Keratinocyte (primary cell): ENCODE results near the gene ZNRF1. TPM values are rescaled to one million over a fixed set of nuclear protein-coding genes. Genes with fewer than 3 reads are reported as not detected.

Experiments
- DNase-seq: peaks from one replicate; pipeline ENCODE4 v3.0.0-alpha.2; 2011; ENCODE audit warnings: low read depth, missing footprints, low spot score
- FAIRE-seq: peaks from 2 replicates; lab custom pipeline; 2011; peaks lifted over from hg19 to GRCh38; lab: Jason Lieb, UNC
- H2AFZ ChIP-seq: 2 replicates; pipeline ENCODE4 v1.6.0; 2012; ENCODE audit warnings: low read length, control low read depth, inconsistent platforms; ENCODE audit not compliant: control insufficient read depth
- H3K27ac ChIP-seq: 2 replicates; pipeline ENCODE4 v1.5.1; 2011; ENCODE audit warnings: low read length; ENCODE audit not compliant: control insufficient read depth, insufficient read depth
- H3K27me3 ChIP-seq: 3 replicates; pipeline ENCODE4 v1.6.0; 2011; ENCODE audit warnings: low read length; ENCODE audit not compliant: control insufficient read depth, insufficient read depth; ENCODE audit errors: extremely low read depth
- H3K36me3 ChIP-seq, 2 experiments: 2 replicates in 1 of 2; 3 replicates in 1 of 2; pipeline ENCODE4 v1.5.1; 2011; ENCODE audit warnings: low read length in 2 of 2, mild to moderate bottlenecking in 1 of 2; ENCODE audit not compliant: control insufficient read depth in 2 of 2, insufficient read depth in 2 of 2; ENCODE audit errors: extremely low read depth in 1 of 2
- H3K4me1 ChIP-seq: 3 replicates; pipeline ENCODE4 v1.5.1; 2011; ENCODE audit warnings: low read length; ENCODE audit not compliant: control insufficient read depth, insufficient read depth; ENCODE audit errors: extremely low read depth
- H3K4me2 ChIP-seq: 3 replicates; pipeline ENCODE4 v1.6.0; 2011; ENCODE audit warnings: low read depth, low read length; ENCODE audit not compliant: control insufficient read depth, insufficient read depth; ENCODE audit errors: extremely low read depth
- H3K4me3 ChIP-seq, 3 experiments: fragments of 200-600 bp in 1 of 3; sonication (generic) in 1 of 3; 2 replicates in 2 of 3; 3 replicates in 1 of 3; pipeline ENCODE4 v1.5.1; 2011 to 2016; ENCODE audit warnings: low read length in 3 of 3, mild to moderate bottlenecking in 3 of 3, control low read depth in 2 of 3, inconsistent platforms in 1 of 3, low read depth in 1 of 3, mixed read lengths in 1 of 3, mixed run types in 1 of 3, moderate library complexity in 1 of 3; ENCODE audit not compliant: control insufficient read depth in 2 of 3, insufficient read depth in 2 of 3; ENCODE audit errors: extremely low read depth in 1 of 3
- H3K79me2 ChIP-seq: 2 replicates; pipeline ENCODE4 v1.6.0; 2012; ENCODE audit warnings: low read length; ENCODE audit not compliant: control insufficient read depth, insufficient read depth
- H3K9ac ChIP-seq: 3 replicates; pipeline ENCODE4 v1.6.0; 2011; ENCODE audit warnings: low read length; ENCODE audit not compliant: control insufficient read depth, insufficient read depth; ENCODE audit errors: extremely low read depth
- H3K9me1 ChIP-seq: 3 replicates; pipeline ENCODE4 v1.6.0; 2011; ENCODE audit warnings: low read length; ENCODE audit not compliant: control insufficient read depth, insufficient read depth; ENCODE audit errors: extremely low read depth
- H3K9me3 ChIP-seq: 2 replicates; pipeline ENCODE4 v1.5.1; 2012; ENCODE audit warnings: low read depth, low read length; ENCODE audit not compliant: control insufficient read depth
- H4K20me1 ChIP-seq: 3 replicates; pipeline ENCODE4 v1.6.0; 2011; ENCODE audit warnings: low read length; ENCODE audit not compliant: control insufficient read depth, insufficient read depth; ENCODE audit errors: extremely low read depth
- EZH2 ChIP-seq: IDR thresholded peaks from one replicate; pipeline ENCODE4 v1.6.1; 2012; ENCODE audit warnings: inconsistent platforms, mild to moderate bottlenecking, low read length, moderate library complexity
- dilution Hi-C: fragments of 300-500 bp; cut with MboI; formaldehyde crosslinking; loops from one replicate; pipeline ENCODE4 v1.7.0; 2020; ENCODE audit warnings: low sequenced_read_pairs; ENCODE audit not compliant: extremely low pct_ligation_motif_present
- polyA plus RNA-seq, 5 experiments: library from polyadenylated mRNA; depleted of rRNA in 3 of 5; stranded (reverse) in 3 of 5; stranded (forward) in 1 of 5; unstranded in 1 of 5; fragments of >200 nt; gene quantifications; 1 replicate in 1 of 5; 2 replicates in 3 of 5; 3 replicates in 1 of 5; pipeline versions ENCODE4 v1.2.1 to v1.2.3, GENCODE V29; 2011 to 2012; ENCODE audit warnings: missing spikeins in 2 of 5, low read depth in 1 of 5, low replicate concordance in 1 of 5
- TF ChIP-seq, protein P1 (sequence below), 3 experiments: IDR thresholded peaks in 1 of 3; conservative IDR thresholded peaks in 1 of 3; optimal IDR thresholded peaks in 1 of 3; 2 replicates in 2 of 3; 3 replicates in 1 of 3; pipeline versions ENCODE3 to v1.5.1; 2011; ENCODE audit warnings: low read length in 3 of 3, mild to moderate bottlenecking in 3 of 3, moderate library complexity in 2 of 3, control low read depth in 1 of 3, inconsistent platforms in 1 of 3; ENCODE audit not compliant: insufficient read depth in 2 of 3; ENCODE audit errors: extremely low read depth in 1 of 3

The ZNRF1 gene
- polyA plus RNA-seq, 1 donor (not counting 4 experiments of a cell fraction or from before 2014, with no cell fraction given) = 19.1 TPM

DNA sequence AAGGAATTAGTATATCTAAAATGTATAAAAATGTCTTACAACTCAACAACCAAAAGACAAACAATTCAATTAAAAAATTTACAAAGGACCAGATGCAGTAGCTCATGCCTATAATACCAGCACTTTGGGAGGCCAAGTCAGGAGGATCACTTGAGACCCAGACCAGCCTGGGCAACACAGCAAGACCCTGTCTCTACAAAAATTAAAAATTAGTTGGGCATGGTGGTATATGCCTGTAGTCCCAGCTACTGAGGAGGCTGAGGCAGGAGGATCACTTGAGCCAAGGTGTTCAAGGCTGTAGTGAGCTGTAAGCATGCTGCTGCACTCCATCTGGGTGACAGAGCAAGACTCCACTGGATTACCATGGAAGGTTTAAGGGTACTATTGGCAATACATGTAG lies 33.8 kb downstream of the ZNRF1 start:
- Histone ChIP-seq H3K9me1 (no peaks in the 10 kb centered on the region), H3K36me3 (no peaks in the 10 kb centered on the region), H3K9ac (no peak overlapping the region), H3K9me3 (no peaks in the 10 kb centered on the region), H3K4me1 (no peaks in the 10 kb centered on the region), H3K27ac (no peak overlapping the region), H3K4me2 (no peak overlapping the region), H3K27me3 (no peaks in the 10 kb centered on the region), H3K4me3 (no peak overlapping the region), H4K20me1 (no peaks in the 10 kb centered on the region), H3K79me2 (peaks cover 25% of the 10 kb centered on the region), H2AFZ (no peak overlapping the region)
- dilution Hi-C loops = no loop called here
- TF ChIP-seq, protein P1, sequence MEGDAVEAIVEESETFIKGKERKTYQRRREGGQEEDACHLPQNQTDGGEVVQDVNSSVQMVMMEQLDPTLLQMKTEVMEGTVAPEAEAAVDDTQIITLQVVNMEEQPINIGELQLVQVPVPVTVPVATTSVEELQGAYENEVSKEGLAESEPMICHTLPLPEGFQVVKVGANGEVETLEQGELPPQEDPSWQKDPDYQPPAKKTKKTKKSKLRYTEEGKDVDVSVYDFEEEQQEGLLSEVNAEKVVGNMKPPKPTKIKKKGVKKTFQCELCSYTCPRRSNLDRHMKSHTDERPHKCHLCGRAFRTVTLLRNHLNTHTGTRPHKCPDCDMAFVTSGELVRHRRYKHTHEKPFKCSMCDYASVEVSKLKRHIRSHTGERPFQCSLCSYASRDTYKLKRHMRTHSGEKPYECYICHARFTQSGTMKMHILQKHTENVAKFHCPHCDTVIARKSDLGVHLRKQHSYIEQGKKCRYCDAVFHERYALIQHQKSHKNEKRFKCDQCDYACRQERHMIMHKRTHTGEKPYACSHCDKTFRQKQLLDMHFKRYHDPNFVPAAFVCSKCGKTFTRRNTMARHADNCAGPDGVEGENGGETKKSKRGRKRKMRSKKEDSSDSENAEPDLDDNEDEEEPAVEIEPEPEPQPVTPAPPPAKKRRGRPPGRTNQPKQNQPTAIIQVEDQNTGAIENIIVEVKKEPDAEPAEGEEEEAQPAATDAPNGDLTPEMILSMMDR (optimal IDR thresholded peaks at IDR 0.05 in 1 of 3, IDR thresholded peaks at IDR 0.05 in 1 of 3, conservative IDR thresholded peaks at IDR 0.05 in 1 of 3; ENCODE audit: extremely low read depth in 1 of 3, insufficient read depth in 2 of 3, low read length in 3 of 3) = no peak
- TF ChIP-seq EZH2 = no peak
- FAIRE-seq (no peak), DNase-seq (no peak)

DNA sequence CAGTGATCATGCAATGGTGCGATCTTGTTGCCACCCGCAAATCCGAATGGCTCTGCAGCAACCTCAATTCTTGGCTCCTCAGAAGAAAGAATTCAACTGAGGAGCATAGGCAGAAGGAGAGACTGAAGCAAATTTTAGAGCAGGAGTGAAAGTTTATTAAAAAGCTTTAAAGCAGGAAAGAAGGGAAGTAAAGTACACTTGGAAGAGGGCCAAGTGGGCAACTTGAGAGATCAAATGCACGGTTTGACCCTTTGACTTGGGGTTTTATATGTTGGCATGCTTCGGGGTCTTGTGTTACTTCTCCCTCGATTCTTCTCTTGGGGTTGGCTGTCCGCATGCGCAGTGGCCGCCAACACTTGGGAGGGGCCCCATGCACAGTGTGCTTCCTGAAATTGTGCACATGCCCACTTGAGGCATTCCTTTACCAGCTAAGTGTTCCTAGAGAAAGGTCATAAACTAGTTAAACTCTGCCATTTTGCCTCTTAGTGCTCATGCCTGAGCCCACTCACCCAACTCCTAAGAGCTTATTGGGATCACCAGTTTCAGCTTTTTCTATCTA lies 36.7 kb downstream of the ZNRF1 start:
- Histone ChIP-seq H3K27me3 (no peaks in the 10 kb centered on the region), H3K4me2 (no peak overlapping the region), H3K36me3 (no peaks in the 10 kb centered on the region), H3K9ac (no peak overlapping the region), H2AFZ (no peak overlapping the region), H3K4me1 (no peaks in the 10 kb centered on the region), H3K9me1 (no peaks in the 10 kb centered on the region), H4K20me1 (no peaks in the 10 kb centered on the region), H3K4me3 (no peak overlapping the region), H3K9me3 (peaks cover 4% of the 10 kb centered on the region), H3K79me2 (peaks cover 35% of the 10 kb centered on the region), H3K27ac (no peak overlapping the region)
- TF ChIP-seq, protein P1 (optimal IDR thresholded peaks at IDR 0.05 in 1 of 3, IDR thresholded peaks at IDR 0.05 in 1 of 3, conservative IDR thresholded peaks at IDR 0.05 in 1 of 3; ENCODE audit: extremely low read depth in 1 of 3, insufficient read depth in 2 of 3, low read length in 3 of 3) = no peak
- no peak for TF ChIP-seq EZH2
- FAIRE-seq (no peak), DNase-seq (no peak)
- dilution Hi-C loops = no loop called here
